Activated CD8-positive, alpha-beta memory T cell treated with anti-CD3 and anti-CD28 coated beads, Interleukin-2, amount 50 U/mL, for 24 hours (primary cell): ENCODE data around the gene KCNK16.

Experiments used
- DNase-seq: peaks from one replicate; pipeline ENCODE4 v3.0.0-alpha.2; 2020; ENCODE audit errors: extremely low read depth

Gene KCNK16

DNA sequence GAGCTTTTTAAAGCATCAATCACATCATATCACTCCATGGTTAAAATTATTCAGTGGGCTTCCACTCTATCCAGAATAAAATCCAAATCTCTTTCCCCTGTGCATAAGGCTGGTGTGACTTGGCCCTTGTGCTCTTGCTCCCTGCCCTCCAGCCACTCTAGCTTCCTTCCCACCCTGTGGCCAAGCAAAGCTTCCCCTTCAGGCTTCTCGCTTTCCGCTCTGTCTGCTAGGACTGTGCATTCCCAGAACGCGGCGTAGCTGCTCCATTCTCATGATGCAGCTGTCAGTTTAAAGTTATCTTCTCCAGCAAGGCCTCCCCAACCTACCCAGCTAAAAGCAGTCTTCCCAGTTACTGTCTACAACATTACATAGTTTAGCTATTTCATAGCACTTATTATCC lies 19.4 kb upstream of the KCNK16 start:
- no peak for DNase-seq

- DNase-seq, result no peak
Measured at GRCh38 chr6:39341352-39341751, 18.9 kb upstream of the KCNK16 start.

DNA sequence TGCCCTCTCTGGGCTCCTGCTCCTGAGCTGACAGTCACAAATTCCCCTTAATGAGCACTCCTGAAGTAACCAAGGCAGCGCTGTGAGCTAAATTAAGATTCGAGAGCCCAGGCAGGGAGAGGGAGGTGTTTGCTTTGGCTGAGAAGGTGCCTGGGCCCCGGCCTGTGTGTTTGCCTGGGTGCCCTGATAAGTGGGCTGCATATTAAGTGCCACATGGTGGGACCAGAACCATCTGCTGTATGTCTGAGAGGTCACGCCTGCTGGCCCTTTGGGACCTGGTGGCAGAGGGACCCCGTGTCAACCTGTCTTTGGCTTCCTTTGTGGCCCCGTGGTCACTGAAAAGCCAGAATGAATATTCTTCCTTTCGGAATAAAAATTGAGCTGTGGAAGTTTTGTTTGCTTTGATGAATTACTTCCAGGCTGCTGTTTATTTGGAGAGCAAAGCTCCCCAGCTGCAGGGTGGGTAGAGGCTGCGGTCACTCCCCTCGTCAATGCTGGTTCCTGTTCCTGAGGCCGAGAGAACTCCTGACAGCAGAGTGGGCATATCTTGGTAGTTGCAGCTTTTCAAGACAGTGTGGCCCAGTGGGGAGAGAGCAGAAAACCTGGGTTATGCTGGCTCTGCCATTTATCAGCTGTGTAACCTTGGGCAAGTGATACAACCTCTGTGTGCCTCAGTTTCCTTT lies 17.5 kb upstream of the KCNK16 start:
- no peak for DNase-seq

- no peak for DNase-seq
Measured at GRCh38 chr6:39339096-39339867, 16.8 kb upstream of the KCNK16 start.

DNA sequence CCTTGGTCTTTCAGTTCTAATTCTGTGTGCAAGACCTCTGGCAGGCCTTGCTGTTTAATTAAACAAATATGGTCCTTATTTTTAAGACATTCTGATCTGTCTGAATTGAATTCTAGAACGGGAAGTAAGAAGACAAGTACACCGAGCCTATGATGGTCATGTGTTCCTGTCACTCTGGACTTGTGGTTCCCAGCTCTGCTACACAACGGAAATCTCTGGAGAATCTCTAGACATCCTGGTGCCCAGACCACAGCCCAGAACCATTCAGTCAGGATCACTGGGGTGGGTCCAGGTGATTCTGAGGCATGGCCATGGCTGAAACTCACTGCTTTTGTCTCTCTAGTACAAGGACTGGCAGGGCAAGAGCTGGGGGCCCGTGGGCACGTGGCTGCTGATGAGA lies 15.9 kb upstream of the KCNK16 start:
- DNase-seq, result no peak

DNA sequence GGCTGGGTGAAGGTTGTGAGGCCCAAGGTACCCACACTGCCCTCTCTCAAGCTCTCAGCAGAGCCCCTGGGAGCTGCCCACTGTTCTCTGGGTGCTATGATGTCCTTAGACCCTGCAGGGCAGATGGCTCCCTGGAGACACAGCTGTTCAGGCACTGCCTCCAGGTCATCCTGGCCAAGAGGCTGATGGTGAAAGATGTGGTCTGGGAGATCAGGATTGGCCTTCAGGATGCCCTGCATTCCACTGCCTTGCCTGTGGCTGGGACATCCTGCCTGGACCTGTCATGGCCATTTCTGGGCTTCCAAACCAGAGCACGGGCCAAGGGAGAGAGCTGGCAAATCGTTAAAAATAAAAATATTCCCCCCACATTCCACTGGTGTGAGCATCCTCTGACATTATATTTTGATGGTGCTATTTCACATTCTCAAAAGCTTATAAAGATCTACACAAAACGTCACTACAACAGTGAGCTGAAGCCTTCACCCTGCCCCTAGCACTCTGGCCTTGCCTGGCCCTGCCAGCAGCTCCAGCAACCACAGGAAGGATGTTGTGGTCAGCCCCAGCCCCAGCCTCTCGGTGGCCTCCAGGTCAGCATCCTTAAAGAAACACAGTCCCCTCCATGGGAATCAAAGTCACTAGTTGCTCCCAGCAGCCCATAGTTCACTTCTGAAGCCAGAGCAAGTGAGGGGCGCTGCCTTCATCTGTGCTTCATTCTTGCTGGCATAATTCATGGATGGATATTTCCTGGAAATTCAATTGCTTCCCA lies 13.5 kb upstream of the KCNK16 start:
- no peak for DNase-seq

DNA sequence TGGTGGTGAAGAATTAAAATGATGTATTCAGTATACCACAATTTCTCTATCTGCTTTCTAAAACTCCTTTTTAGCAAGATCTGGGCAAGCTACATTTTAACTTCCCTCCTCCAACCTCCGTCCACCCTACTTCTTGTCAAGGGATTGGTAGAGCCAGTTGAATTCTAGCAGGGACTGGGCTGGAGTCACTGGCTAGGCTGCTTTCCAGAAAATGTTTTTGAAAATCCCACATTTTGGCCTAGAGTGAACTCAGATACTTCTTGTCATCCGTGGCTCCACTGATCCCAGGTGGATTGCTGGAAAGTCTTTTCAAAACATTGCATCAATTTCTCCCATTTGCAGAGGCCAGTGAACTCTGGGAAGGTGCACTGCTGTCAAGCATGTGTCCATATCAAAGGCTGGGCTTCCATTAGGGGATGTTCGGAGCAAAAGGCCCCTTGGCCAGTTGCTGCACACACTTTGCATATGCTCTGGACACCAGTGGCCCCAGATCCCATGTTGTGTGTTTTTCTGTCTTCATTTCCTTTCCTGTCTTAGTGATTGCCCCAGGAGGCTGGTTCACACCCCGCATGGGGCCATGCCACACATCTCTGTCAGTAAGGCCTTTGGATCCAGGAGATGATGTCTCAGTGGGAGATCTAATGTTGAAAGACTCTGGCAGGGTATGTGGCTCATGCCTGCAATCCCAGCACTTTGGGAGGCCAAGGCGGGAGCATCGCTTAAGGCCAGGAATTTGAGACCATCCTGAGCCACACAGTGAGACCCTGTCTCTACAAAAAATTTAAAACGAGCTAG lies 11.3 kb upstream of the KCNK16 start:
- DNase-seq, result no peak

DNA sequence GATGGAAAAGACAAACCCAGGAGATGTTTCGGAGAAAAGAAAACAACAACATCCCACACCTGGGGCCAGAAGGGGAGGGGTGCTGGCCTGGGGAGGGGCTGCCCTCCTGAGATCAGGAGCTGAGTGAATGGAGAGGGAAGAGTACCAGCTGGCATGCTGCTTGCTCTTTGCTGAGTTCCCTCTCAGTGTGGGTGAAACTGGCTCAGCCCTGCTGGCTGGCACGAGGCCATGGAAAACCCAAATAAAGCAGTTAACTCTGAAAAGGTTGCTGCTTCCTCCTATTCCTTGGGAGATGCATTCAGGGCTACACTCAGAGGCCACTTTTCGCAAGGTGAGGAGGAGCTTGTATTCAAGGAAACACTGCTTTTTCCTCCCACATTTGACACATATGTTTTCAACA lies 8.0 kb upstream of the KCNK16 start:
- DNase-seq, result no peak

DNA sequence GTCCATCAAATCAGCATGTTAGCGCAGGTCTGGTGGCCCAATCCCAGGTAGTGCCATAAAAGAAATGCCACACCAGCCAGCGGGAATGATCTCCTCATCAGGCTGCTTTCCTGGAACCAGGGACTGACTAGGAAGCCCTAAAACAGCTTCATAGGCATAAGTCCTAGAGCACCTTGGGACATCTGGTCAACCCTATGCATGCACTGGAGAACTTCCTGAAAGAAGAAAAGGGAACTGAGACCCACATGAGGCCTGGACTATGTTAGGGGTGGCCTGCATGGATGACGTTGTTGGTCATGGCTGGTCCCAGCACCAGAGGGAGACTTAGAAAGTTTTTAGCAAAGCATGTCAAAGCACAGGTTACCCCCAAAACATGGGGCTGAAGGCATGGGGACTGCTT lies 7.6 kb upstream of the KCNK16 start:
- DNase-seq, result no peak

- DNase-seq, result no peak
Measured at GRCh38 chr6:39328066-39328465, 5.6 kb upstream of the KCNK16 start.

GRCh38 chr6:39327507-39327906 lies 5.0 kb upstream of the KCNK16 start:
- no peak for DNase-seq

DNA sequence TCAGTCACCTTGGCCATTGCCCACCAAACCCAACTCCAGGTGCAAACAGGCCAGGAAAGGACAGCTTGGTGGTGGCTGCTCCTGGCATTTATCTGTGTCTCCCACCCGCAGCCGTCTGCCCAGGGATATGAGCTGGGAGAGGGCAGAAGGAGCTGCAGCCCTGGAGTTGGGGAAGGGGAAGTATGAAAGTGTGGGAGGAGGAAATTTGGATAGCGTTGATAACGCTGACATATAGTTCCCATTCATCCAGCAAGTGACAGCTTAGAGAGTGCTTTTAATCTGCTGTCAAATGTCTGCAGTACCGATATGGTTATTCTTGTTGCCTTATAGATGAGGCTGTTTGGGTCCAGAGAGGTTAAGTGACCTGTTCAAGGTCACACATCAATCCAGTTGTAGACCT lies 741 bp downstream of the KCNK16 start:
- no peak for DNase-seq

DNA sequence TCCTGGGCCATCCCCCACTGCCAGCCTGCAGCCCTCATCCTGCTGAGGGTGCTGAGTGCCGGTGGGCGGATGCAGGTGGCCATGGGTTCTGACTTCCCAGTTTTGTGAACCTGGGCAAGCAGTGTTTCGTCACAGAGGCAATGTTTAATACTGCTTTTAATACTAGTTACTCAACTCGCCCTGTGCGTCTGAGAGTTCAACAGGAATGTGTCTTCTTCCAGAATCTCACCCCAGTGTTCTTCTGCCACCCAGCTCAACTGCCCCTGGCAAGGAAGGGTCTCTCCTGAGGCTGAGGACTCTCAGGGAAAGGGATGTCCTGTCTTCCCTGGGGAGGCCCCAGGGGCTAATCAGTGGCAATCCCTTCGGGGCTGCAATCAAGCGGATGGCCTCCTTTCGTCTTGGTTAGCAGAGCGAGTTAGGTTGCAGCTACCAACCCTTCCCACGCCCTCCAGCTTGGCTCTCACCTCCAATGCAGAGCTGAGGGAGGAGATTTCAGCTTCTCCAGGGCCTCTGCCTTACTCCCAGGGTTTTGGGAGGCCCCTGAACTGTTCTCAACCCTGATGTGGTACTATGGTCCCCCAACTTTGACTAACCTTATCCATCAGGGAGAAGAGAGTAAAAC lies 2.0 kb downstream of the KCNK16 start:
- no peak for DNase-seq

GRCh38 chr6:39319621-39320362 lies 2.7 kb downstream of the KCNK16 start:
- DNase-seq, result no peak

- DNase-seq, result no peak
Measured at GRCh38 chr6:39317256-39317655, 5.2 kb downstream of the KCNK16 start.

DNA sequence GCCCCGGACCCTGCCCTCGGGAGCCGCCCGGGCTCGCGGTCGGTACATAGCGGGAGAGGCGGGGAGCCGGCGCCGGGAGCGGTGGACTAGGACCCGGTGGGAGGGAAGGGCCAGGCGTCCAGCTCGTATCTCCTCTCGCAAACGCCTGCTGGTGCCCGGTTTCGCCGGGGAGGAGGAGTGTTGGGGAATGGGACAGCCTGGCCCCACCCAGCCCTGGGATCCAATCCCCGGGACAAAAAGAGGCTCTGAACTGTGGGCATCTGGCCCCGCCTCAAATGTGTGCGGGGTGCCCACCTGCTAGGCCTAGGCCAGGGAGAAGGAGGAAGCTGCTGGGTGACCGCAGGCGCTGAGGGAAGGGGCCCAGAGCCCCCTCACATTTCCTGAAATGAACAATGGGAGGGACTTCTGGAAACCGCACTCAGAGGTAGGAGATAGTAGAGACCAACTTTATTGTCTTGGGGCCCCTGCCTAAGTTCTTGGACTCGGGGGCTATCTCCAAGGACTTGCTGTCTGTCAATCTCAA lies 8.2 kb downstream of the KCNK16 start, which contains the start of gene KCNK17:
Gene KCNK17, minus strand, starts transcription at position 147 of the 523 bp plus-strand sequence. Its CDS starts 99 bp downstream, at position 48.
- DNase-seq, result no peak

DNA sequence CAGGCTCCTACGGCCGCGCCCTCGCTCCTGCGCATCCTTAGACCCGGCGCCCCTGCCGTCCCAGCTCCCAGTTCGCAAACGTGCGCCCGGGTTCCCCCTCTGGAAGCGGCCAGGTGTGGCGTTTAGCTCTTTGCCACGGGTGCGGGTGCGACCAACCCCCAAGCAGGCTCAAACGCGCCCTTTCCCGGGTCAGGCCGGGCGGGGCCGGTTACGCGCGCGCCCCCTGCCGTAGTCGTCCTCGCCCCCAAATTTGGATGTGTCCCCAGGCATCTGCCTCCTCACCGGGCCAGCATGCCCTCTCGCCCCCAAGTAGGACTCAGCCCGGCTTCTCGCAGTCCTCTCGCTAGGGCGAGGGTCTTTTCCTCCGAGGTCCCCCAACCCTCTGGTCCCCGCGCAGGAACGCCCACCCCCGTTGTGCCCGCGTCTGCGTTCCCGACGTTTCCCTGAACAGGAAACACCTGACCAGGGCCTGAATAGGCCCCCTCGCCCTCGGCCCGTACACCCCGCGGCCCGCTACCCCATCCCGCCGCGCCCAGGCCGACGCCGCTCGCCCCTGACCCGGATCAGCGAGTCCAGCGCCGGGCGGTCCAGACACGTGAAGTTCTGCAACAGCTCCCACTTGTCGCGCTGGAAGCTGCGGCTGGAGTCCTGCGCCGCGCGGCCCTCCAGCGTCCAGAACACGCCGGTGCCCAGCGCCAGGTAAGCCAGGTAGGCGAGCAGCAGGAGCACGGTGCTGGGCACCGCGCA lies 8.8 kb downstream of the KCNK16 start:
- no peak for DNase-seq

DNA sequence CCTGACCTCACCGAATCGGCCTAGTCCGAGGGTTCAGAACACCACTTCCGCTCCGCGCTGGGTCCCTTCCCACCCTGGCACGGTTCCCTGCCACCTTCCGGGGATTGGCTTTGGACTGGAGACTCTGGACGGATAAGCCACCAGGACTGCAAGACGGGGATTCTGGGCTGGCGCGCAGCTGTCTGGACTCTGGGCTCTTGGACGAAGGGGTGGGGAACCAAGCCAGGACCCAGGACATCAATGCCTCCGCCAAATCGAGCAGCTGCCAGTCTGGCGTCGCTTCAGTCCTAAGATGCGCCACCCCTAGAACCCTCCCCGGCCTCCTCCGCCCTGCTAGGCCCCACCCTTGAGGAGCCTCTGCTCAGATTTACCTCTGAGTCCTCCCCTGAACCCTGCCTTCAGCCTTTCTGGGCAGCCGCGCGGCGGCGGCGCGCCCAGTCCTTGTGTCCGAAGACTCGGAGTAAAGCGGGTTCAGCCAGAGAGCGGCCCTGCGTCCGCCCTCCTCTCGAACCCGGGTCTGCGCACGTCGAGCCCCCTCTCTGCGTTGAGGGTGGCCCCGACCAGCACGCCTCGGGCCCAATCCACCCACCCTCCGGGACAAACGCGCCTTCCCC lies 9.5 kb downstream of the KCNK16 start:
- no peak for DNase-seq

GRCh38 chr6:39310542-39310941 lies 12.0 kb downstream of the KCNK16 start:
- no peak for DNase-seq
